ENCODE measurements around the gene PDZD2.

GRCh38 chr5:31593665-31594064 lies 45.3 kb upstream of the PDZD2 start:
- TF ChIP-seq EZH2phosphoT487 (IDR thresholded peaks at IDR 0.05) (no peak), CTCF (IDR thresholded peaks at IDR 0.05) (no peak), EZH2 (IDR thresholded peaks at IDR 0.05) (no peak)

All from neural progenitor cell (in vitro differentiated cells).